OCI-LY1 (cell line): Measurements from ENCODE around the gene FYN.

Experiments used
- CTCF ChIP-seq: fragments of 200-600 bp; sonication (generic), shearing (Covaris generic); IDR thresholded peaks from 2 replicates; pipeline ENCODE4 v1.5.1; 2017; ENCODE audit warnings: mild to moderate bottlenecking, antibody characterized with exemption, low read length, moderate library complexity, mixed read lengths
- EZH2 ChIP-seq: fragments of 200-600 bp; sonication (generic), shearing (Covaris generic); IDR thresholded peaks from 2 replicates; pipeline ENCODE4 v1.8.0; 2017; ENCODE audit warnings: borderline replicate concordance, mixed run types, mild to moderate bottlenecking, antibody characterized with exemption, low read length, moderate library complexity, mixed read lengths

- TF ChIP-seq CTCF (no peak), EZH2 (no peak)
Observed at GRCh38 chr6:111813237-111813636, 60.0 kb downstream of the FYN start.
